ENCODE data around the gene ZNF726.

GRCh38 chr19:23913931-23914330 is 755 bp upstream of the ZNF726 start:
- TF ChIP-seq POLR2A (IDR thresholded peaks at IDR 0.05; ENCODE audit: low read length) (no peak), GATA1 (IDR thresholded peaks at IDR 0.05; ENCODE audit: low read depth, low read length) (no peak)

Measured in erythroblast (primary cell).